GM19455 (cell line): Measurements from ENCODE around the gene TNFRSF11A.

Experiments used
- ATAC-seq: cut with Tn5 transposase; IDR thresholded peaks from one replicate; pipeline ENCODE4 v1.9.1; 2021; ENCODE audit not compliant: unreplicated experiment

TNFRSF11A gene

GRCh38 chr18:62377131-62377807, 52.2 kb downstream of the TNFRSF11A start:
- ATAC-seq, result no peak

GRCh38 chr18:62379051-62379450, 53.9 kb downstream of the TNFRSF11A start:
- no peak for ATAC-seq

GRCh38 chr18:62381373-62381772, 56.3 kb downstream of the TNFRSF11A start:
- no peak for ATAC-seq

GRCh38 chr18:62384068-62384467, 59.0 kb downstream of the TNFRSF11A start:
- ATAC-seq, result no peak

- ATAC-seq, result no peak
Observed at GRCh38 chr18:62384610-62385097, 59.5 kb downstream of the TNFRSF11A start.

- no peak for ATAC-seq
Observed at GRCh38 chr18:62386091-62386490, 61.0 kb downstream of the TNFRSF11A start.

- no peak for ATAC-seq
Observed at GRCh38 chr18:62386601-62387000, 61.5 kb downstream of the TNFRSF11A start.

- no peak for ATAC-seq
Observed at GRCh38 chr18:62387257-62387656, 62.1 kb downstream of the TNFRSF11A start.

- no peak for ATAC-seq
Observed at GRCh38 chr18:62388855-62389760, 64.0 kb downstream of the TNFRSF11A start.

GRCh38 chr18:62389761-62390481, 64.8 kb downstream of the TNFRSF11A start:
- ATAC-seq, result no peak

- ATAC-seq, result no peak
Observed at GRCh38 chr18:62394006-62394763, 69.1 kb downstream of the TNFRSF11A start.

- ATAC-seq, result no peak
Observed at GRCh38 chr18:62396381-62396780, 71.3 kb downstream of the TNFRSF11A start.

- no peak for ATAC-seq
Observed at GRCh38 chr18:62396967-62397366, 71.9 kb downstream of the TNFRSF11A start.

- ATAC-seq, result no peak
Observed at GRCh38 chr18:62398291-62398690, 73.2 kb downstream of the TNFRSF11A start.

- no peak for ATAC-seq
Observed at GRCh38 chr18:62399276-62399675, 74.2 kb downstream of the TNFRSF11A start.

GRCh38 chr18:62399781-62400308, 74.7 kb downstream of the TNFRSF11A start:
- no peak for ATAC-seq

- ATAC-seq, result no peak
Observed at GRCh38 chr18:62400916-62401315, 75.8 kb downstream of the TNFRSF11A start.

- no peak for ATAC-seq
Observed at GRCh38 chr18:62402342-62402948, 77.3 kb downstream of the TNFRSF11A start.

- no peak for ATAC-seq
Observed at GRCh38 chr18:62403120-62403519, 78.0 kb downstream of the TNFRSF11A start.

GRCh38 chr18:62404881-62405280, 79.8 kb downstream of the TNFRSF11A start:
- no peak for ATAC-seq
